Activated CD8-positive, alpha-beta T cell treated with anti-CD3 and anti-CD28 coated beads for 36 hours (primary cell): ENCODE data around the gene PEG3. TPM values are rescaled to one million over a fixed set of nuclear protein-coding genes. Genes with fewer than 3 reads are reported as not detected.

ENCODE experiments used
- ATAC-seq: fragments of 200-7000 bp; cut with Tn5 transposase; one replicate; pipeline ENCODE4 v1.10.0; 2021; ENCODE audit warnings: mild to moderate bottlenecking, moderate library complexity
- CTCF ChIA-PET: fragments of 350-600 bp; sonication (Branson Sonifier 250); formaldehyde crosslinking; loops from one replicate; lab custom pipeline; 2021; ENCODE audit warnings: antibody characterized with exemption; lab: Charles Lee
- POLR2A ChIA-PET: fragments of 350-600 bp; sonication (Branson Sonifier 250); formaldehyde crosslinking; loops from one replicate; lab custom pipeline; 2021; ENCODE audit warnings: antibody characterized with exemption; lab: Charles Lee
- DNase-seq: peaks from one replicate; pipeline ENCODE4 v3.0.0-alpha.2; 2020
- H3K27ac Mint-ChIP-seq: one replicate; pipeline ENCODE4 v1.8.0; 2021; ENCODE audit warnings: mild to moderate bottlenecking, mixed read lengths
- H3K27me3 Mint-ChIP-seq: one replicate; pipeline ENCODE4 v1.8.0; 2021; ENCODE audit warnings: mixed read lengths
- H3K36me3 Mint-ChIP-seq: one replicate; pipeline ENCODE4 v1.8.0; 2021; ENCODE audit warnings: low read depth, mixed read lengths
- H3K4me1 Mint-ChIP-seq: one replicate; pipeline ENCODE4 v1.8.0; 2021; ENCODE audit warnings: low read depth, mixed read lengths
- H3K4me3 Mint-ChIP-seq: one replicate; pipeline ENCODE4 v1.8.0; 2021; ENCODE audit warnings: mild to moderate bottlenecking, moderate library complexity, mixed read lengths
- H3K9me3 Mint-ChIP-seq: one replicate; pipeline ENCODE4 v1.8.0; 2021; ENCODE audit warnings: mixed read lengths
- CTCF ChIP-seq: fragments of 200-600 bp; IDR thresholded peaks from one replicate; pipeline ENCODE4 v1.8.0; 2022; ENCODE audit warnings: antibody characterized with exemption, mild to moderate bottlenecking
- intact Hi-C: fragments of 100-400 bp; cut with micrococcal nuclease; formaldehyde crosslinking; loops from one replicate; pipeline ENCODE4 v1.10.0; 2022
- total RNA-seq, 2 experiments: library from RNA; stranded (reverse); gene quantifications; one replicate each; pipeline ENCODE4 v1.2.3, GENCODE V29; 2021

PEG3 gene
- total RNA-seq, 2 experiments from 2014 or later = 0.09 to 0.16 TPM

- DNase-seq (no peak), ATAC-seq (no peak)
- CTCF ChIA-PET = no interaction called here
- Mint-ChIP-seq H3K9me3 (peaks cover 39% of the 10 kb centered on the region), H3K27me3 (peaks cover 2% of the 10 kb centered on the region), H3K27ac (no peak overlapping the region), H3K4me1 (no peaks in the 10 kb centered on the region), H3K36me3 (no peaks in the 10 kb centered on the region), H3K4me3 (no peak overlapping the region)
- intact Hi-C loops = no loop called here
- TF ChIP-seq CTCF = no peak
- POLR2A ChIA-PET = no interaction called here
These were observed 33.9 kb downstream of the PEG3 start for GRCh38 chr19:56806639-56807038.

Other genes with a start within 250 kb of the PEG3 start
- 1 to 10 TPM; 4.4 to 5.3 TPM for gene ZNF71, start 245.4 kb downstream of the PEG3 start, total RNA-seq
- gene SMIM17, start 197.6 kb downstream of the PEG3 start, total RNA-seq = not detected
- gene ZNF835, start 169.0 kb downstream of the PEG3 start, total RNA-seq = 1 to 10 TPM; 3.0 to 3.3 TPM
- not detected for gene ZIM2, start within 50 bp of the PEG3 start, total RNA-seq